Bone marrow (tissue), 2 donors: ENCODE measurements around the gene C11orf21.

Experiments
- DNase-seq, 2 donors: peaks; one replicate each; lab custom pipeline; 2025; lab: John Stamatoyannopoulos, UW

Gene C11orf21

DNA sequence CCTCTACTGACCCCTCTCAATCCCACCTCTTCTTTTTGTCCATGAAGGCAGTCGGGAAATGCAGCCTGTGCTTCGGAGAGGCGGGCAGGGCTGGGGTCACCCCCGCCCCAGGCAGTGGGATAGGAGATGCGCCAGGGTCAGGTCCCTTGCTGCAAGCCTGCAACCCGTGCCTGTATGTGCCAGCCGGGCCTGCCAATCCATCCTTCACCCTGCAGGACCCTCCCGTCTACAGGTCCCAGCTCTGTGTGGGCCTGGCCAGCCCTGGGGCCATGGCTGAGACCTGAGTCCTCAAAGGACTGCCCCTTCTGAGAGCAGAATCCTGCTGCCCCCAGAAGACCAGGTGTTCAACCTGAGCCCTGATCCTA lies 42.3 kb downstream of the C11orf21 start:
- no peak for DNase-seq

DNA sequence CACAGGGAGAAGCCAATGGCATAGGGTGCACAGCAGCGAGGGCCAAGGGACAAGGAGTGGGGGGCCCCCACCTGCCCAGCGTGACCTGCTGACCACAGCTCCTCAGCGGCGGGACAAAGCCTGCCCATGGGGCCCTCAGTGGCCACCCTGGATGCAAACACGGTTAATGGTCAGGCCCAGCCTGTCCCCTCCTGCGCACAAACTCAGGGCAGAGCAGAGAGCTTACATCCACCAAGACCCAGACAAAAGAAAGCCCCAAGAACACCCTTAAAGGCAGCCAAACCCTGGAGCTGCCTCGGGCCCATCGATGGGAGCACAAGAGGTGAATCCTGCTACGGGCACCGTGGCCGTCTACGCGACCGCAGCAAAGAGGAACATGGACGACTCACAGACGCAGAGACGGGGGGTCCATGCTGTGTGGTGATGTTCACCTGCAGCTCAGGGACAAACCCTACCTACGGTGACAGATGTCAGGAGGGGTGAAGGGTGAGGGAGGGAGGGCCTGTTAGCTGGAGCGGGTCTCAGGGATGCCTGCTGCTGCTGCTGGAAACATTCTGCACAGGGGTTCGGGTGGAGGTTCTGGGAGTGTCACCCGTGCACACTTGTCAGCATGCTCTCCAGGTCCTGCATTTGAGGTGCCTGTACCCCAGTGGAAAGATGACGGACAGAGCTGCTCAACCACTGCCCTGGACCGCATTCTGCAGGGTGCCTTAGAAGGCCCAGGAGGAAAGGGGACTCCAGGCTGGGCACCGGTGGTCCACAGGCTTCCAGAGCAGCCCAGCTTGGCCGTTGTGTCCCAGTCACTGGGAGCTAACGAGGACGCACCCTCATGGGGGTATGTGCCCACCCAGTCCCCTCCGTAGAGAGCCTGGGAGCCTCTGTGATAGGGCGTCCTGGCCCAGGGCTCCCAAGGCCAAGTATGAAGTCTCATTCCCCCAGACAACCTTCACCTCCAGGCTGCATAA lies 42.9 kb downstream of the C11orf21 start:
- no peak for DNase-seq

DNA sequence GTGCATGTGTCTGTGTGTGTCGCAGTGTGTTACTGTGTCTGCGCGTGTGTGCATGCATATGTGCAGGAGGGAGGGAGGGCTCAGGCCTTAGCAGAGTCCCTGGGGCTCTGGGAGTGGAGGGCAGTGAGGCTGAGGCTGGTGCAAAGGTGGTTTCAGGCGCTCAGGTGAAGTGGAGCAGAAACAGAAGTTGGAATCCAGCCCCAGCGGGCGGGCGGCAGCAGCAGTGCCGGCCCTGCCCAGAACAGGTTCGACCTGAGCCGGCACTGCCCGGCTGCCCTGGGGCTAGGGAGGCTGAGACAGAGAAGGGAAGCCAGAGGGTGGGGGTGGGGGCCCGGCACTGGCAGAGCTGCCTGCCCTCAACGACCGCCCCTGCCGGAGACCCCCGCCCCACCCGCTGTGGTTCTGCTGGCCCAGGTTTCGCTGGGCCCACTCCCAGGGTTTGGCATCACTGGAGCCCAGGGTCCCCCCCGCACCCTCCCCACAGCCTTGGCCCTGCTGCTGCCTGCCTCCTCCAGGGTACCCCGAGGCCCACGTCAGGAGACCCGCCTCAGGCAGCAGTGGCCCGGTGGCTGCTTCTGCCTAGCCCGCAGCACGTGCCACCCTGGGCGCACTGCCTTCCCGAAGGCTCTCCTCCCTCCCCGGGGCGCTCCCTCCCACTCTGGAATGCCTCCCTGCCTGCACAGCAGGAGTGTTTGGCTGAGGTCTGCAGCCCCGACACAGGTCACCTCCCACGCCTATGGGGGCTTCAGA lies 44.6 kb downstream of the C11orf21 start:
- no peak for DNase-seq

DNA sequence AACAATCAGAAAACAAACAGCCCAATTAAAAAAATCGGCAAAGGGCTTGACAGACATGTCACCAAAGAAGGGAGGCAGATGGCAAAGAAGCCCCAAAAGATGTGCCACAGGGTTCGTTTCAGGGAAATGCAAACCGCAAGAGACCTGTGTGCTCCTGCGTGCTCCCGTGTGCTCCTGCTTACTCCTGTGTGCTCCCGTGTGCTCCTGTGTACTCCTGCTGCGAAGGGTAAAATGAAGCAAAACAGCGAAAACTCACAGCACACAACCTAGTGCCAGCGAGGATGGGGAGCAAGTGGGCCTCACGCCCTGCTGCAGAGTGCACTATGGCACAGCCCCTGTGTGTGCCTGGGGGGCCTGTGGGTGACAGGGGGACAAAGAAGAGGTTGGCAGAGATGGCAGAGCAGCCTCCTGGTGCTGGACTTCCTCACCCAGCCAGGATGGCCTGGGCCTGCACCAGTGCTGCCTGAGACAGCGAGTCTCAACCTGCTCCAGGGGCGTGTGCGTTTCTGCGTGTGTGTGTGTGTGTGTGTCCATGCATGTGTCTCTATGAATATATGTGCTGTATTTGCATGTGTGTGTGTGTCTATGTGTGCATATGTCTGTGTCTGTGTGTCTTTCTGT lies 45.3 kb downstream of the C11orf21 start:
- DNase-seq, result no peak

DNA sequence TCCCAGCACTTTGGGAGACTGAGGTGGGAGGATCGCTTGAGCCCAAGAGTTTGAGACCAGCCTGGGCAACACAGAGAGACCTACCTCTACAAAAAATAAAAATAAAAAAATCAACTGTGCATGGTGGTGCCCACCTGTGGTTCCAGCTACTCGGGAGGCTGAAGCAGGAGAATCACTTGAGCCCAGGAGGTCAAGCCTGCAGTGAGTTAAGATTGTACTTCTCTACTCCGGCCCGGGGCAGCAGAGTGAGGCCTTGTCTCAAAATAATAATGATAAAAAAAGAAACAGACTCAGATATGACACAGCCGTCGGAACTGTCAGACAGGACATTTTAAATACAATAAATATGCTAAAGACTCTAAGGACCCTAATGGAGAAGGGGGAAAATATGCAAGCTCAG lies 49.7 kb downstream of the C11orf21 start:
- no peak for DNase-seq

DNA sequence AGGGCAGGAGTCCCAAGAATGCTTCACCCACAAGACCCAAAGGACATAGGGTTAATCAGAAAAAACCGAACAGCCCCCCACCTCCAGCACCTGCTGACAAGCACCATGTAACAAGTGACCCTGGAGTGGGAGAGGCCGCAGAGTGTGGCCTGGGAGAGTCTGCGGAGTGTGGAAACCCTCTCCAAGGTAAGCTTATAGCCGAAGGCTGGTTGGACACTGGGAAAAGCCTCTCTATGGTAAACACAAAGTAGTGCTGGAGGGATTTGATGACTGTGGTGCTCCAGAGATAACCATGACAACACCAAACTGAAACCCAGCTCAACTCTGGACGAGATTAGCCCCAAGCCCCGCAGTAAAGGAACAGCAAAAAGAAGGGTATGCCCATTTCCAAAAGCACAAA lies 50.6 kb downstream of the C11orf21 start:
- no peak for DNase-seq

DNA sequence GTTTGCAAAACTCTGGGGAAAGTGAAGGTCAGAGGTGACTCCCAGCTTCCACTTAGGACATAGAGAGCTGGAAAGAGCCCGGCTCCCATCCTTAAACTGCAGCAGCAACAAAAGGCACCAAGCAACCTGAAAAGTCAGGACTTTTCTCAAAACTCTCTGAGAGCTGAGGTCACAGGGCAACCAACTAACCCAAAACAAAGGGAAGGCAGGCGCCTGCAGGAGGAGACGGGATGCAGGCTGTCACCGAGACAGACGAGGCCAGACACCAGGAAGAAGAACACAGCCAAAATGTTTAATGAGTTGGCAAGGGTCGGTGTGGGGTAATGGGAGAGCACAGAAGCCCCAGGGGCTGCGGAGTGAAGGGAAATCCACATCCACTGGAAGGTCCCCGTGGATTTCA lies 51.2 kb downstream of the C11orf21 start:
- no peak for DNase-seq

DNA sequence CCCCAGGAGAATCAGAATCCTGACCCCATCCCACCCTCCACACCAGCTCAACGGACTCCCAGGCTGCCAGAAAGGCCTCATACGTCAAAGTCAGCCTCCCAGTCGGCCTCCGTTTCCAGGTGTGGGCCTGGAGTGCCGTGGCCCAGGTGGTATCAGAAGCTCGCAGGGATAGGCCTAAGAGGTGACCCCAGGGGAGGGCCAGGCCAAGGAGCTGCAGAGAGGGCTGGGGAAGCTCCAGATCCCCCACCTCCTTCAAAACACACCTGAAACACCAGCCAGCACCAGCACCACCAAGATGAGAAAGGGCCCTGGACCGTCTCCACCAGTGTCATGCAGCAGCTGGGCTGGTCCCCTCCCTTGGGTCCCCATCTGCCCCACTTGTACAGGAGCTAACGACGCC lies 51.7 kb downstream of the C11orf21 start:
- DNase-seq, result no peak

DNA sequence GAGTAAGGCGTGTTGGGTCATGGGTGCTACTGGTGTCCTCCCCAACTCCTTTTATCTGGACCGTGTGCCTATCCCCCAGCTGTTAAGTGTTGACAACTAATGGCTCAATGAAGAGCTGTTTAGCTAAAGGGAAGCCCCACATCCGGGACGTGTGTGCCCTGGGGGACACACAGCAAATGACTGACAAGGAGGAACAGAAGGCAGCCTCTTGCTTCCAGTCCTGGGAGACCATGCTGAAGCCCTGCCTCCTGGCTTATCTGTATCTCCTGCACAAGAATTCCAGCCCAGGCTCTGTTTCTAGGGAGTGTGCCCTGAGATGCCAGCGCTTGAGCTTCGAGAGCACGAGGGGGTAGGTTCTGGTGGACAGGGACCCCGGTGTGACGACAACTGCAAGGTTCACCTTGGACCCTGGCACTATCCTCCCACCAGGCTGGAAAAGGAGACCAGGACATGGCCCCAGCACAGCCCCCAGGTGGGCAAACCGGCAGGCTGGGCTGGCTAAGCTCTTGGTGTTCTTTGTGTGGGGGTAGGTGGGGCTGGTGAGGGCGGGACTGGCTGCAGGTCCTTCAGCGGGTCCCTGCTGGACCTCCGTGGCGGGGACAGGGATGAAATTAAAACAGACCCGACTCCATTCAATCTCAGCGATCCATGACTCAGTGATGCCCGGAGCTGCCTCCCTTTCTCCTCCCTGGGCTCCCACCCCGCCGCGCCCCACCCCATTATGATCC lies 52.4 kb downstream of the C11orf21 start:
- DNase-seq, result no peak

DNA sequence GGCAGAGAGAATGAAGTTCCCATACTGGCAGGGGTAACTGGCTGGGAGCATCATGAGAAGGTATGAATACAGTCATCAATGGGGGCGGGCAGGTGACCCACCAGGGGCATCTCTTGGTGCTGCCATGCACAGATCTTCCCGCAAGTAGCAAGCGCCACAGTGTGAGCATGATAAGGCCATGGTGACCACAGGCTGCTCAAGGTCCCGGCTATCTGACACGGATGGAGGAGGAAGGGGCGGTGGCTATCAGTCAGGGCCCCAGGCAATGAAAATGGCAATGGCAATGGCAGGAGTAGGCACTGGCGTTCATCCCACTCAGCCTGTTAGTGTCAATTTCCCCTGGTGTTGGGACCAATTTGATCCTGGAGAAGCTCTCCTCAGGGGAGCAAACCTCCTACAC lies 53.0 kb downstream of the C11orf21 start:
- DNase-seq, result no peak

DNA sequence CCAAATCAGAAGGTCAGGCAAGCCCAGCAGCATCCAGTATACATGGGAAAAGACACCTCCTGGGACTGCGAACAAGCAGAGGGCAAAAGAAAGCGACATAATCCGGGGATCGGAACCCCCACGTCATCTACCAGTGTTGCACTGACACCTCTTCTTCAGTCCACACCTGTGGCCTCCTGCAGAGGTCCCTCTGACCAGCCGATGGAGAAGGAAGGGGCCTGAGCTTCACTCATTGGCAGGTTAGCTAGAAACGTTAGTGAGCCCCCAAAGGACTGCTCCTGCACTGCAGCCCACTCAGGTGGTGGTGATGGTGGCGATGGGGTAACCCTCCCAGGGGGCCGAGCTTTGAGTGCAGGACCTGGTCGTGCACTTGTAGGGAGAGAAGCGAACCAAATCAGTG lies 53.5 kb downstream of the C11orf21 start:
- no peak for DNase-seq

DNA sequence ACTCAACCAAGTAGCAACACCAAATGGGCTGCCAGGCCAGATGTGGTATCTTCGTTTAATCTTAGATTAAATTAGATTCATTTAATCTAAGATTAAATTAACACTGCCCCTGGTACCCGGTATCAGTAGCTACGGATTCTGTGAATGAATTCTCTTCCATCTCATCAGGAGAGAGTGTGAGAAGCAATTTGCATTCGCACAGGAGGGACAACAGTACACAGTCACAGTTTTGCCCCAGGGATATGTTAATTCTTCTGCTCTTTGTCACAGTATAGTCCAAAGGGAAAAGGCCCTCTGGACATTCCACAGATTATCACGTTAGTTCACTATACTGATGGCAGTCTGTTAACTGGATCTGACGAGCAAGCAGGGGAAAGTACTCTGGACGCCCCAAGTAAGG lies 54.2 kb downstream of the C11orf21 start:
- no peak for DNase-seq
